ENCODE data around the gene OPA1. TPM values are rescaled to one million over a fixed set of nuclear protein-coding genes. Genes with fewer than 3 reads are reported as not detected.

OPA1 gene
- total and polyA plus RNA-seq, 2 of the 13 experiments (the other 11 are each of a cell fraction or from before 2014, with no cell fraction given): 26.7 to 78.5 TPM

- TF ChIP-seq MBD4 (IDR thresholded peaks at IDR 0.05; ENCODE audit: borderline replicate concordance, low read length) (no peak; the same call in 1 of the 2 replicates), NCOR1 (IDR thresholded peaks at IDR 0.05; ENCODE audit: borderline replicate concordance, low read length) (peak; percentile 38; the same call in 1 of the 2 replicates), SOX6 (IDR thresholded peaks at IDR 0.05) (no peak), SOX6 (CRISPR knock-in tag; IDR thresholded peaks at IDR 0.05) (peak; percentile 100), ZBTB20 (CRISPR knock-in tag; IDR thresholded peaks at IDR 0.05; ENCODE audit: borderline replicate concordance, low read depth) (peak; percentile 96), ZNF282 (IDR thresholded peaks at IDR 0.05; ENCODE audit: partially characterized antibody) (no peak), ARNT2 (CRISPR knock-in tag; IDR thresholded peaks at IDR 0.05; ENCODE audit: low read depth) (peak; percentile 88), KLF16 (CRISPR knock-in tag; IDR thresholded peaks at IDR 0.05) (peak in 1 of 2 experiments; percentile 97; a peak in 2 of 4 replicates), ZNF512 (CRISPR knock-in tag; IDR thresholded peaks at IDR 0.05) (no peak), ZNF230 (CRISPR knock-in tag; IDR thresholded peaks at IDR 0.05) (0 out of 2 replicates have a peak, but pooled peaks have one; percentile 49), SRSF1 (optimal IDR thresholded peaks at IDR 0.05; ENCODE audit: low read depth, low read length) (no peak), TEAD3 (CRISPR knock-in tag; optimal IDR thresholded peaks at IDR 0.05; ENCODE audit: borderline replicate concordance) (peak; percentile 95), FIP1L1 (IDR thresholded peaks at IDR 0.05; ENCODE audit: borderline replicate concordance, insufficient read depth, low read depth, low read length) (no peak), ZNF576 (CRISPR knock-in tag; IDR thresholded peaks at IDR 0.05) (no peak), ATRX (CRISPR knock-in tag; IDR thresholded peaks at IDR 0.05; ENCODE audit: borderline replicate concordance) (no peak), ZNF792 (CRISPR knock-in tag; IDR thresholded peaks at IDR 0.05) (peak; percentile 98), HMG20A (CRISPR knock-in tag; IDR thresholded peaks at IDR 0.05; ENCODE audit: borderline replicate concordance) (peak; percentile 99; the same call in 1 of the 2 replicates), RELA (CRISPR knock-in tag; IDR thresholded peaks at IDR 0.05) (no peak), JUND (CRISPR knock-in tag; IDR thresholded peaks at IDR 0.05) (peak; percentile 93), NFE2L1 (CRISPR knock-in tag; IDR thresholded peaks at IDR 0.05; ENCODE audit: borderline replicate concordance) (no peak), MLLT10 (CRISPR knock-in tag; IDR thresholded peaks at IDR 0.05) (no peak), ZMYM2 (CRISPR knock-in tag; IDR thresholded peaks at IDR 0.05) (peak; percentile 84), ZNF343 (CRISPR knock-in tag; IDR thresholded peaks at IDR 0.05) (peak; percentile 94), SMYD3 (CRISPR knock-in tag; IDR thresholded peaks at IDR 0.05) (peak; percentile 74; the same call in 1 of the 2 replicates)
- TF ChIP-seq, protein P1, sequence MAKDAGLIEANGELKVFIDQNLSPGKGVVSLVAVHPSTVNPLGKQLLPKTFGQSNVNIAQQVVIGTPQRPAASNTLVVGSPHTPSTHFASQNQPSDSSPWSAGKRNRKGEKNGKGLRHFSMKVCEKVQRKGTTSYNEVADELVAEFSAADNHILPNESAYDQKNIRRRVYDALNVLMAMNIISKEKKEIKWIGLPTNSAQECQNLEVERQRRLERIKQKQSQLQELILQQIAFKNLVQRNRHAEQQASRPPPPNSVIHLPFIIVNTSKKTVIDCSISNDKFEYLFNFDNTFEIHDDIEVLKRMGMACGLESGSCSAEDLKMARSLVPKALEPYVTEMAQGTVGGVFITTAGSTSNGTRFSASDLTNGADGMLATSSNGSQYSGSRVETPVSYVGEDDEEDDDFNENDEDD (CRISPR knock-in tag; IDR thresholded peaks at IDR 0.05; ENCODE audit: borderline replicate concordance): peak; percentile 67; the same call in 1 of the 2 replicates
- TF ChIP-seq, protein P2, sequence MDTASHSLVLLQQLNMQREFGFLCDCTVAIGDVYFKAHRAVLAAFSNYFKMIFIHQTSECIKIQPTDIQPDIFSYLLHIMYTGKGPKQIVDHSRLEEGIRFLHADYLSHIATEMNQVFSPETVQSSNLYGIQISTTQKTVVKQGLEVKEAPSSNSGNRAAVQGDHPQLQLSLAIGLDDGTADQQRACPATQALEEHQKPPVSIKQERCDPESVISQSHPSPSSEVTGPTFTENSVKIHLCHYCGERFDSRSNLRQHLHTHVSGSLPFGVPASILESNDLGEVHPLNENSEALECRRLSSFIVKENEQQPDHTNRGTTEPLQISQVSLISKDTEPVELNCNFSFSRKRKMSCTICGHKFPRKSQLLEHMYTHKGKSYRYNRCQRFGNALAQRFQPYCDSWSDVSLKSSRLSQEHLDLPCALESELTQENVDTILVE (CRISPR knock-in tag; IDR thresholded peaks at IDR 0.05): peak; percentile 92
- TF ChIP-seq, protein P3, sequence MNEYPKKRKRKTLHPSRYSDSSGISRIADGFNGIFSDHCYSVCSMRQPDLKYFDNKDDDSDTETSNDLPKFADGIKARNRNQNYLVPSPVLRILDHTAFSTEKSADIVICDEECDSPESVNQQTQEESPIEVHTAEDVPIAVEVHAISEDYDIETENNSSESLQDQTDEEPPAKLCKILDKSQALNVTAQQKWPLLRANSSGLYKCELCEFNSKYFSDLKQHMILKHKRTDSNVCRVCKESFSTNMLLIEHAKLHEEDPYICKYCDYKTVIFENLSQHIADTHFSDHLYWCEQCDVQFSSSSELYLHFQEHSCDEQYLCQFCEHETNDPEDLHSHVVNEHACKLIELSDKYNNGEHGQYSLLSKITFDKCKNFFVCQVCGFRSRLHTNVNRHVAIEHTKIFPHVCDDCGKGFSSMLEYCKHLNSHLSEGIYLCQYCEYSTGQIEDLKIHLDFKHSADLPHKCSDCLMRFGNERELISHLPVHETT (CRISPR knock-in tag; conservative IDR thresholded peaks at IDR 0.05): 0 out of 2 replicates have a peak, but pooled peaks have one; percentile 63
Observed at GRCh38 chr3:193711964-193712598, 119.1 kb downstream of the OPA1 start (continued).
